ENCODE data around the gene SP7. TPM values are rescaled to one million over a fixed set of nuclear protein-coding genes. Genes with fewer than 3 reads are reported as not detected.
"Not testable (repeated sequence)": the region's sequence is repeated elsewhere in the genome, so short reads cannot be mapped to it uniquely, and the experiment has no call there.

The SP7 gene
- total RNA-seq, 1 experiment from 2014 or later, result not detected

- no peaks in the 10 kb centered on the region for H3K9me3 ChIP-seq (replicated peaks)
- H3K27ac ChIP-seq, result no peak overlapping the region
- H3K4me3 ChIP-seq, result no peak overlapping the region
- DNase-seq, result no peak
- peaks cover 45% of the 10 kb centered on the region for H3K27me3 ChIP-seq
- peaks cover 6% of the 10 kb centered on the region; the same call in 1 of the 2 replicates for H3K4me1 ChIP-seq
- no peaks in the 10 kb centered on the region for H3K36me3 ChIP-seq
Measured at GRCh38 chr12:53334822-53335221, 1.3 kb downstream of the SP7 start.

GRCh38 chr12:53333845-53334244 lies 2.3 kb downstream of the SP7 start:
- H3K4me1 ChIP-seq, result peaks cover 6% of the 10 kb centered on the region; the same call in 1 of the 2 replicates
- H3K4me3 ChIP-seq, result no peak overlapping the region
- H3K27me3 ChIP-seq, result peaks cover 45% of the 10 kb centered on the region
- no peak for DNase-seq
- H3K36me3 ChIP-seq, result no peaks in the 10 kb centered on the region
- no peaks in the 10 kb centered on the region for H3K9me3 ChIP-seq (replicated peaks)
- no peak overlapping the region for H3K27ac ChIP-seq

GRCh38 chr12:53333289-53333688 lies 2.9 kb downstream of the SP7 start:
- peaks cover 5% of the 10 kb centered on the region; the same call in 1 of the 2 replicates for H3K4me1 ChIP-seq
- no peak overlapping the region for H3K4me3 ChIP-seq
- H3K36me3 ChIP-seq, result no peaks in the 10 kb centered on the region
- H3K9me3 ChIP-seq (replicated peaks), result no peaks in the 10 kb centered on the region
- peaks cover 39% of the 10 kb centered on the region for H3K27me3 ChIP-seq
- no peak overlapping the region for H3K27ac ChIP-seq
- DNase-seq, result no peak

GRCh38 chr12:53332744-53333143 lies 3.4 kb downstream of the SP7 start:
- Histone ChIP-seq H3K4me1 (peaks cover 2% of the 10 kb centered on the region; the same call in 1 of the 2 replicates), H3K9me3 (replicated peaks) (no peaks in the 10 kb centered on the region), H3K27me3 (peaks cover 35% of the 10 kb centered on the region), H3K36me3 (no peaks in the 10 kb centered on the region), H3K4me3 (no peak overlapping the region), H3K27ac (no peak overlapping the region)
- DNase-seq, result no peak

GRCh38 chr12:53332339-53332738 lies 3.8 kb downstream of the SP7 start:
- H3K27ac ChIP-seq; H3K4me3 ChIP-seq; H3K36me3 ChIP-seq; H3K9me3 ChIP-seq (replicated peaks); H3K4me1 ChIP-seq; DNase-seq: not testable (repeated sequence)
- H3K27me3 ChIP-seq, result peaks cover 35% of the 10 kb centered on the region

GRCh38 chr12:53330671-53331070 lies 5.5 kb downstream of the SP7 start:
- Histone ChIP-seq H3K9me3 (replicated peaks) (no peaks in the 10 kb centered on the region), H3K4me3 (no peak overlapping the region), H3K27ac (no peak overlapping the region), H3K36me3 (no peaks in the 10 kb centered on the region), H3K27me3 (peaks cover 25% of the 10 kb centered on the region), H3K4me1 (no peaks in the 10 kb centered on the region)
- no peak for DNase-seq

GRCh38 chr12:53328043-53328435 lies 8.1 kb downstream of the SP7 start:
- H3K4me1 ChIP-seq, result 0 out of 2 replicates have a peak, but pooled peaks cover 4% of the 10 kb centered on the region
- peaks cover 13% of the 10 kb centered on the region for H3K27me3 ChIP-seq
- no peak overlapping the region for H3K27ac ChIP-seq
- H3K4me3 ChIP-seq, result no peak overlapping the region
- H3K36me3 ChIP-seq, result no peaks in the 10 kb centered on the region
- H3K9me3 ChIP-seq (replicated peaks), result no peaks in the 10 kb centered on the region
- no peak for DNase-seq

GRCh38 chr12:53327435-53328042 lies 8.6 kb downstream of the SP7 start:
- Histone ChIP-seq H3K9me3 (replicated peaks) (no peaks in the 10 kb centered on the region), H3K27me3 (peaks cover 10% of the 10 kb centered on the region), H3K36me3 (no peaks in the 10 kb centered on the region), H3K4me1 (0 out of 2 replicates have a peak, but pooled peaks cover 4% of the 10 kb centered on the region), H3K27ac (no peak overlapping the region), H3K4me3 (no peak overlapping the region)
- peak in 1 of 2 experiments; percentile 28 for DNase-seq

GRCh38 chr12:53326460-53327185 lies 9.5 kb downstream of the SP7 start:
- Histone ChIP-seq H3K27ac (no peak overlapping the region), H3K9me3 (replicated peaks) (no peaks in the 10 kb centered on the region), H3K27me3 (peaks cover 10% of the 10 kb centered on the region), H3K4me1 (0 out of 2 replicates have a peak, but pooled peaks cover 4% of the 10 kb centered on the region), H3K36me3 (no peaks in the 10 kb centered on the region), H3K4me3 (no peak overlapping the region)
- DNase-seq, result no peak

GRCh38 chr12:53325511-53326061 lies 10.6 kb downstream of the SP7 start:
- H3K27me3 ChIP-seq, result peaks cover 10% of the 10 kb centered on the region

GRCh38 chr12:53324779-53325510 lies 11.2 kb downstream of the SP7 start:
- Histone ChIP-seq H3K4me1 (0 out of 2 replicates have a peak, but pooled peaks cover 4% of the 10 kb centered on the region), H3K36me3 (no peaks in the 10 kb centered on the region), H3K27me3 (peaks cover 10% of the 10 kb centered on the region), H3K4me3 (peak overlapping the region; percentile 71), H3K9me3 (replicated peaks) (no peaks in the 10 kb centered on the region), H3K27ac (peak overlapping the region; percentile 80)
- DNase-seq, result peak; percentile 91 to 93

More at GRCh38 chr12:53325511-53326061, 10.6 kb downstream of the SP7 start:
- H3K36me3 ChIP-seq, result no peaks in the 10 kb centered on the region
- peak; percentile 28 to 38 for DNase-seq
- peak overlapping the region; percentile 71 for H3K4me3 ChIP-seq
- peak overlapping the region; percentile 80 for H3K27ac ChIP-seq
- H3K4me1 ChIP-seq, result 0 out of 2 replicates have a peak, but pooled peaks cover 4% of the 10 kb centered on the region
- no peaks in the 10 kb centered on the region for H3K9me3 ChIP-seq (replicated peaks)

GRCh38 chr12:53324113-53324778 lies 11.9 kb downstream of the SP7 start:
- DNase-seq, result no peak
- H3K27me3 ChIP-seq, result peaks cover 10% of the 10 kb centered on the region
- H3K36me3 ChIP-seq, result no peaks in the 10 kb centered on the region
- H3K4me3 ChIP-seq, result peak overlapping the region; percentile 71
- H3K9me3 ChIP-seq (replicated peaks), result no peaks in the 10 kb centered on the region
- H3K4me1 ChIP-seq, result 0 out of 2 replicates have a peak, but pooled peaks cover 4% of the 10 kb centered on the region
- peak overlapping the region; percentile 80; the same call in 1 of the 2 replicates for H3K27ac ChIP-seq

- Histone ChIP-seq H3K9me3 (replicated peaks) (no peaks in the 10 kb centered on the region), H3K4me1 (0 out of 2 replicates have a peak, but pooled peaks cover 4% of the 10 kb centered on the region), H3K27ac (peak overlapping the region; percentile 79; the same call in 1 of the 2 replicates), H3K36me3 (no peaks in the 10 kb centered on the region), H3K27me3 (no peaks in the 10 kb centered on the region), H3K4me3 (peak overlapping the region; percentile 85)
- no peak for DNase-seq
Measured at GRCh38 chr12:53320352-53321195, 15.6 kb downstream of the SP7 start.
